ENCODE measurements around the gene C5orf63.
"Not testable (repeated sequence)": the region's sequence is repeated elsewhere in the genome, so short reads cannot be mapped to it uniquely, and the experiment has no call there.

Gene C5orf63

DNA sequence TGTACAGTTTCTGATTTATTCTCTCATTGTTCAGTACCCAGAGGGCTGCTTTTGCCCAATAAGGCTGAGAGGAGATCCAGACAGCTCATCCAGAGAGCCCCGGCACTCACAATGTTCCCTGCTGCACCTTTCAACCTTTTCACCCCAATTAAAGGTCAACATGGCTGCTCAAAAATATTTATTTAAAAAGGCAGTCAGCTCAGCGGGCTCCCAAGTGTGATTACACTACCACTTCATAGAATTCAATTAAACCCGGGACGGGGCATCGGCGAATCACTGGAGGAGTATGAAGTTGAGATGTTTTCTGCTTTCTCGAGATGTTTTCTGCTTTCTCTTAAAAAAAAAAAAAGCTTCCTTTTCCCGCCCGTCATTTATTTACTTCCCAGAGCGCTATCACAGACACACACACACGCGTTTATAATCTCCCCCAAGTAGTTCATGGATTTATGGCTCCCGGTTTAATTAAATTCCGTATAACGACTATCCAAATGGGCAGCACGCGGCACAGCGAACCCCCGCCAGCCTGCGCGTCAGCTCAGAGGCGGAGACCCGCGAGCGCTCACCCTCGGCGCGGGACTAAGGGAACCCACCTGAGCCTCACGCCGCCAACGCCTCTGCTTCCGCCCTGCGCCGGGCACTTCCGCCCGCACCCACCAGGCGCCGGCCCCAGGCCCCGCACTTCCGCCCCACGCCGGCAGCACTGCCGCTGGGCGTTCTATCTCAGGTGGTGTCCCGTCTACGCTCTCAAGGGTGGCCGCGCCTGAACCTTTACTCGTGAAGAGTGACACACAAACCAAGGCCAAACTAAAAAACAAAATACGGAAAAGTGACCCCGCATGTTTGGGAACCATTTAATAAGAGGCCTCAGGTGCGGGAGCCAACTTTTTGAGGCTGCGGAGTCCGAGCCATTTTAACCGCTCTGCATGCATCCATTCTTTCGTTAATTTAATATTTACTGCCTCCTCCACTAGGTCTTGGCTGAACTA lies at the start of gene C5orf63:
Gene C5orf63 (minus strand): TSS at position 642 of the 986 bp plus-strand sequence. CDS start 14,507 bp downstream, outside the sequence.
- peak; percentile 66 for DNase-seq (ENCODE audit: low spot score)

GRCh38 chr5:127112347-127112864 lies 39.1 kb upstream of the C5orf63 start:
- DNase-seq (ENCODE audit: low spot score): no peak

DNA sequence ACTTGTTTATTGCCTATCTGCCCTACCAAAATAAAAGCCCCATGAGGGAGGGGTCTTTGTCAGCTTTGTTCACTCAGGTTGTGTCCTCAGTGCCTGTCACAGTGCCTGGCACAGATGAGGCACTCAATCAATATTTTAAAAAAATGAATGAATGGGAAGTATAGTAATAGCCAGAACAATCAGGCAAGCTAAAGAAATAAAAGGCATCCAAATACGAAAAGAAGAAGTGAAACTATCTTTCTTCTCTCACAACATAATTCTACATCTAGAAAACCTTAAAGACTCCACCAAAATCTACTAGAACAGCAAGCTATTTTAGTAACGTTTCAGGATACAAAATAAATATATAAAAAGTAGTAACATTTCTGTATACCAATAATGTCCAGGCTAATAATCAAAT lies 37.8 kb upstream of the C5orf63 start:
- DNase-seq (ENCODE audit: low spot score): no peak

DNA sequence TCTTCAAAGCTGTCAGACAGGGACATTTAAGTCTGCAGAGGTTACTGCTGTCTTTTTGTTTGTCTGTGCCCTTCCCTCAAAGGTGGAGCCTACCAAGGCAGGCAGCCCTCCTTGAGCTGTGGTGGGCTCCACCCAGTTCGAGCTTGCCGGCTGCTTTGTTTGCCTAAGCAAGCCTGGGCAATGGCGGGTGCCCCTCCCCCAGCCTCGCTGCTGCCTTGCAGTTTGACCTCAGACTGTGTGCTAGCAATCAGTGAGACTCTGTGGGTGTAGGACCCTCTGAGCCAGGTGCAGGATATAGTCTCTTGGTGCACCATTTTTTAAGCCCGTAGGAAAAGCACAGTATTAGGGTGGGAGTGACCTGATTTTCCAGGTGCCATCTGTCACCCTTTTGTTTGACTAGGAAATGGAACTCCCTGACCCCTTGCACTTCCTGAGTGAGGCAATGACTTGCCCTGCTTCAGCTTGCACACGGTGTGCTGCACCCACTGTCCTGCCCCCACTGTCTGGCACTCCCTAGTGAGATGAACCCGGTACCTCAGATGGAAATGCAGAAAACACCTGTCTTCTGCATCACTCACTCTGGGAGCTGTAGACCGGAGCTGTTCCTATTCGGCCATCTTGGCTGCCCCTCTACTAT lies 35.4 kb upstream of the C5orf63 start:
- DNase-seq (ENCODE audit: low spot score): not testable (repeated sequence)

DNA sequence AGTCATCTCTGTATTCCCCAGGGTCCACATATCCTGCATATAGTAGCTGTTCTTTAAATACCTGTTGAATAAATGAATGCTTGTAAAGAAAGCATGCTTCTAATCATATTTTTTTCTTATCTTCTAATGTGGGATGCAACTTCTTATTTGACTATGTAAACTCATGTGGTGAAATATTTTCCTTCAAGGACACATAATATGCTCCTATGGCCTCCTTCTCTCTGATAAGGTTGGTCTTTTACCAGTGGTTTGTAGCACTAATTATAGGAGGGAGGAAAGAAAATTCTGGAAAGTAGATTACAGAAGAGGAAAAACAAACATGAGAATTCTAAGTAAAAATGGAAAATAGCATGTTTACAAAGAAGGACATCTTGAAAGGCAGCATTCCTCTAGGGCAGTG lies 28.6 kb upstream of the C5orf63 start:
- DNase-seq (ENCODE audit: low spot score): no peak

GRCh38 chr5:127101533-127101932 lies 28.2 kb upstream of the C5orf63 start:
- DNase-seq (ENCODE audit: low spot score): no peak

- DNase-seq (ENCODE audit: low spot score): no peak
These were observed 24.9 kb upstream of the C5orf63 start for GRCh38 chr5:127098241-127098640.

DNA sequence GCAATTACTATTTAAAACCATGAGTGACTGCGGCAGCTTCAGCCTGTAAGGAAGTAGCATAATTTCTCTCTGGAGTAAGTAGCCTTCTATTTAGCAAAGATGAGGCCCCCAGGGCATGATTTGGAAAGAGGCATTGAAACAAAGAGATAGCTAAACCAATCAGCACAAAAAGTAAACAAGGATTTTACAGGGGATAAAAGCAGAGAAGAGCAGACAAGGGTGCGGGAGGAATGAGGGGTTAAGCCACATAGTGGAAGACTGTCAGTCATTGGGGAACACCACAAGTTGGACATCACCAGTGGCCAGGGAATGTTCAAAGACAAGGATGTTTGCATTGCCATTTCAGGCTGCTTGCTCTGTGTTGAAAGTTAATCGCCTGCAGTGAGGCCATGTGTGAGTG lies 24.0 kb upstream of the C5orf63 start:
- DNase-seq (ENCODE audit: low spot score): no peak

DNA sequence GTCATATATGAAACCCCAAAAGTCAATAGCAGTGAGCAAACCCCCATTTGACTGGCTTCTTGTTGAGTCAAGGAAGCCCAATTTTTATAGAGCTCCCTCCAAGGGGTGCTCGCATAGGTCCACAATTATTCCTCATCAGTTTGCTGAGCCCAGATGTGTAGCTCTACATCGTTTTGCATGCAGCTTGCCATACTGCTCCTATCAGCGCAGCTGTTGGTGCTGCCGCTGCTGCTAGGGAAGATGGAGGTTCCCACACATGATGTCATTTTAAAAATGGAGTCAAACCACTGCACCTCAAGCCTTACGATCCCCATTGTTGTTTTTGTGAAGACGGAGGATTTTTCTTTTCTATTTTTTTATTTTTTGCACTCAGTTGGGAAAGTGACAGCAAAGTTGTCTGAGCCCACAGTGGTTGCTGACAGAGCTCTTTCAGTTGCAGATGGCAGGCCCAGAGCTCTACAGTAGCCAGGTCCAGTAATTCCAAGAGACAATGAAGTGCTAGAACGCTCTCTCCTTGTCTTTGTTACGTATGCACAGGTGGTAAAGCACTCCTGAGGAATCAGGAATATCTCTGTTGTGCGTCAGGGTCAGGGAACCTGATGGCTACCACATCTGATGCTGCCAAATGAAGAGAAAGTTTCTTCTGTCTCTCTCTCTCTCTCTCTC lies 23.2 kb upstream of the C5orf63 start:
- DNase-seq (ENCODE audit: low spot score): no peak

DNA sequence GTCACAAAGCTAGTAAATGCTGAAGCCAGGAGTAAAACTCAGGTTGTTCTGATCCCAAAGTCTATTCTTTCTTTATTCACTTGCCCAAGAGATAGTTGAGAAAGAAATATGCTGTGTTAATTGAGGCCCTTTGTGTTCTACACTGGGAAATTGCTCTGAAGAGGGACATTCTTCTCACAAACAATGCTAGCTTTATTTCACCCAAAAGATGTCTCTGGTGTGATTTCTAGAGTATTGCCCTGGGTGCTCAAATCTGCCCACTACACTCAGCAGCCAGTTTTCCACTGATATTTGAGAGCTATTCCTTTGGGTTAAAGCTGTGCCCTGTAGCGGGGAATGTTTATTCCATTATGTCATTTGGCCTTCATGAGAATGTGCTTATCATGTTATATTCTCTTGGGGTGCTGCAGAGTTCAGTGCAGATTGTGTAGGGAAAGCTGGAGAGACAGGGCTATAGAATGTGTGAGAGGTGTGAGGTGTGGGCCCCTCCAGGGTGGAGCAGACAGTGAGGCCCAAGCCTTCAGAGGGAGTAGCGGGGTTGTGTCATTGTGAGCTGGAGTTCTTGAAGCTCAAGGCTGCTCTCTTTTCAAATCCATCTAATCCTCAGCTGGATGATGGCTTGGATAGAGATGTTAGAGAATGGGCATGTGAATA lies 21.0 kb upstream of the C5orf63 start:
- DNase-seq (ENCODE audit: low spot score): no peak

- DNase-seq (ENCODE audit: low spot score): no peak
These were observed 19.4 kb upstream of the C5orf63 start for GRCh38 chr5:127092690-127093089.

DNA sequence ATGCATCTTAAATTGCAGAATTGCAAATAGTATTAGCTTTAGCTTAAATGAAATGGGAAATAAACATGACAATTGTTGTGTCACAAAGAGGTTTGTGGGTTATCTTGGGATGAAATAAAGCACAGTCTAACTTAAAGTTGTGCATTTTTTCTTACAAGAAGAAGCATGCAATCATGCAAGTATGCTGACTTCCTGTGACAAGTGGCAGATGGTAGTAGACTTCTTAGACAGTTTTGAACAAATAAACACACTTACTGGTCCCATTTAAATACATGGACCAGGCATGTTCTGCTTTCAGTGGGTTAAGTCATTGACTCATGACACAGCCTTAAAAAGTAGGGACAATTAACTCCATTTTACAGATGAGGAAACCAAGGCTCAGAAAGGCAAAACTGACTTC lies 15.9 kb upstream of the C5orf63 start:
- DNase-seq (ENCODE audit: low spot score): no peak

DNA sequence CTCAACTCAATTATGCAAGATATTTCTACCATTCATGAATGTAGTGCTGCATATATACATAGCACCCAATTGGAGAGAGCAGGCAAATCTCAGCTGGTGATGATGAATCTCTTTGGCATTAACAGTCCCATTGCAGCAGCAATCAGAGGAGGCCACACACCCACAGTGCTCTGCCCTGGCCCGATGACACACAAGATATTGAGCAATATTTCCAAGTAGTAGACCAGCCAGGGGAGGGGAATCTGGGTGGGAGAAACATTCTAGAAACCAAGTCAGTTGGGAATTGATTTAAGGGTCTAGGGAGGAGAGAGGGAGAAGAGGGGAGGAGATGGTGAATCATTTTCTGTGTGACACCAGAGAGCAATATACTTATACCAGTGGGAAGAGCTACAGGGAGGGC lies 14.9 kb upstream of the C5orf63 start:
- DNase-seq (ENCODE audit: low spot score): no peak

- no peak for DNase-seq (ENCODE audit: low spot score)
These were observed 13.3 kb upstream of the C5orf63 start for GRCh38 chr5:127086589-127086988.

GRCh38 chr5:127085796-127086195 lies 12.5 kb upstream of the C5orf63 start:
- DNase-seq (ENCODE audit: low spot score): no peak

DNA sequence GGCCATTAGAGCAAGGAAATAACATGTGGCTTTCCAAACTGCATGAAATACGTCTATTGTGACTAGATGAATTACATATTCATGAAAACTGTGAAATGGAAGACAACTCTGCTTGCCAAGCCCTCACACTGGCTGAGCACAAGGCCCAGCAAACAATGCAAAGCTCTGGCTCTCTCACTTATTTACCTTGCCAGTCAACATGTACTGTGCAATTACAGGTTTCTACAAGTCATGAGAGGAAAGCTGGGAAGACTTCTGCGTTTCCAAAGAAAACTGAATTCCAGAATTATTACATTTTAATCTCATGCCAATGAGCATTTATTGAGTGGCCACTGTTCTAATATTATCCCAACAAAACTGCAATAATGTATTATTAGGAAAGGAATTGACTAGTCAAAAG lies 12.1 kb upstream of the C5orf63 start:
- DNase-seq (ENCODE audit: low spot score): no peak

DNA sequence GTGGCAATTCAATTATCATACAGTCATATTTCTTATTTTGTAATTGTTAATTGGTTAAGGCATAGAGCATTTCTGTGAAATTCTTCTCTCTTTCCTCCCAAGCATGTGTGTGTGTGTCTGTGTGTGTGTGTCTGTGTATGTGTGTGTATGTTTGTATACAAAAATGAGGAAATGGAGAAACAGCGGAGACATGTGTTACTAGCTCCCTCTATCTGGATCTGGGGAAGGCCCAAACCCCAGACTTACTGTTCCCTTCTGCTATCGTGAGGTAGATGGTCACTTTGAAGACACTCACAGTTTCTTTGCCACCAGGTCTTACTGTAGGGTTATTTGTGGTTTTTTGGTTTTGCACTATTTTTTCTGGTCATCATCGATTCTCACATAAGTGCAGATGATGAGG lies 11.4 kb upstream of the C5orf63 start:
- no peak for DNase-seq (ENCODE audit: low spot score)

- no peak for DNase-seq (ENCODE audit: low spot score)
These were observed 10.4 kb upstream of the C5orf63 start for GRCh38 chr5:127083711-127084110.

- no peak for DNase-seq (ENCODE audit: low spot score)
These were observed 6.7 kb upstream of the C5orf63 start for GRCh38 chr5:127079994-127080491.

DNA sequence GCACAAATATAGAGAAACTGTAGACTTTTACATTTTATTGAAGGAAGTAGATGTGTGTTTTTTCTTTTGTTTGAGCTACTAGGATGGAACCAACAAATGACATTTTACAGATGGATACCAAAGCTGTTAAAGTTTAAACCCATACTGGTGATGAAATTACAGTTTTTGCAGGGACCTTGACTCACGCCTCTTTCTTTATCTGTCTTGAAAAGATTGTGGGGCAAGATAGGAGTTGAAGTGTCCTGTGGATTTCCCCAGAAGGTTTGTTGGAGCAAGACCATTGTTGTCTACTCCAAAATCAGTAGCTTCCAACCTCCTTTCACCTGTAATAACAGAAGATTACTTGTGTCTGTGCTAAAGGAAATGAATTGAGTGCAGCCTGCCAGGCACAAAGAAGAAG lies 4.1 kb upstream of the C5orf63 start:
- DNase-seq (ENCODE audit: low spot score): no peak

DNA sequence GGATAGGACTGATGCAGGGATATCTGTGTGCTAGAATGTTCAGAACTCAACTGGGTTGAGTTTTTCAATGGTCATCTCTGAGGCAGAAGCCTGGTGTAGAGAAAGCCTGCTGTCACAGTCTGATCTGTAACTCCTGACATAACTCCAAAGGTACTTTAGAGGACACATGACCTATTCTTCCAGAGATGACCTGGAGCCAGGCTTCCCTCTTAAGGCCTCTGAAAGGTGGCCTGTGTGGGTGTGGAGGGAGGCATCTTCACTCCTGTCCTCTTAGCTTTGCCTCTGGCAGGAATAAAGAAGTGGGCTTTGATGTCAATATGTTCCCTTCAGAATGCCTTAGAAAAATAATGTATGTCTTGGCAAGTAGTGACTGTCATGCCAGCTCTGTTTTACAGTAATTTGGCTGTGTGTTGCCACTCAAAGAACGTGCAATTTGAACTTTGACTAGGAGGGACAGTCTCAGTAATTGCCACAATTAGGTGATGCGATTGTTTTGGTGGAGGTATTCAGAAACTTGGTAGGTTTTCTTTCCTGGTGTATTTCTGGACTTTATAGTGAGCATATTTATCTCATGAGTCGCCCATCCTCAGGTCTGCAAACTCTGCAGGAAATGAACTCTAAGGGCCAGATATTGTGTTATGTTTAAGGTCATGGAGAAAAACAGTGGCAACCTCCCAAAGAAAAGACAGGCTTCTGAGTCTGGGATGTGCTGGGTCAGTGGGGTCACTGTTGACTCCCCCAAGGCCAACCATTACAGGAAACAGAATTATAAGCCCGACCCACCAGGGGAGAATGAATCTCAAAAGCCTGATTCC lies 3.2 kb upstream of the C5orf63 start:
- DNase-seq (ENCODE audit: low spot score): no peak
